SU-DHL-6 (cell line): Measurements from ENCODE around the gene SEPTIN2.
"Not testable (repeated sequence)": the region's sequence is repeated elsewhere in the genome, so short reads cannot be mapped to it uniquely, and the experiment has no call there.

Source experiments
- H2AFZ ChIP-seq: fragments of 200-600 bp; sonication (generic); 2 replicates; pipeline ENCODE4 v1.6.1; 2014; ENCODE audit warnings: low read depth, mild to moderate bottlenecking, moderate library complexity, mixed read lengths, antibody characterized with exemption, low read length; ENCODE audit not compliant: severe bottlenecking
- H3F3A ChIP-seq: fragments of 200-600 bp; shearing (Covaris generic); 2 replicates; pipeline ENCODE4 v1.6.0; 2016; ENCODE audit warnings: antibody characterized with exemption, mild to moderate bottlenecking; ENCODE audit not compliant: insufficient read depth
- H3K27ac ChIP-seq: fragments of 200-600 bp; sonication (generic); 2 replicates; pipeline ENCODE4 v1.5.1; 2016; ENCODE audit warnings: low read depth, mild to moderate bottlenecking, low read length, moderate library complexity, mixed read lengths
- H3K27me3 ChIP-seq: fragments of 200-600 bp; sonication (generic), shearing (Covaris generic); 2 replicates; pipeline ENCODE4 v1.6.0; 2014; ENCODE audit warnings: mild to moderate bottlenecking, low read length
- H3K36me3 ChIP-seq: fragments of 200-600 bp; sonication (generic); 2 replicates; pipeline ENCODE4 v1.6.1; 2014; ENCODE audit warnings: mild to moderate bottlenecking, low read length, mixed read lengths
- H3K4me2 ChIP-seq: fragments of 300-600, 200-600 bp; shearing (Covaris generic), sonication (generic); 2 replicates; pipeline ENCODE4 v1.6.0; 2014; ENCODE audit warnings: low read length, low read depth, mild to moderate bottlenecking; ENCODE audit not compliant: poor library complexity, severe bottlenecking
- H3K4me3 ChIP-seq: fragments of 200-600 bp; sonication (generic); 2 replicates; pipeline ENCODE4 v1.5.1; 2014; ENCODE audit warnings: antibody characterized with exemption, low read length, mild to moderate bottlenecking, mixed read lengths; ENCODE audit not compliant: insufficient read depth, poor library complexity, severe bottlenecking
- H3K79me2 ChIP-seq: fragments of 200-600 bp; sonication (generic); 2 replicates; pipeline ENCODE4 v1.6.1; 2014; ENCODE audit warnings: mild to moderate bottlenecking, low read length, moderate library complexity; ENCODE audit not compliant: insufficient read depth
- H3K9ac ChIP-seq: fragments of 200-600 bp; sonication (generic); 2 replicates; pipeline ENCODE4 v1.7.0; 2014; ENCODE audit warnings: mild to moderate bottlenecking, low read length
- H3K9me2 ChIP-seq: fragments of 200-600 bp; sonication (generic); replicated peaks from 2 replicates; pipeline ENCODE4 v1.6.1; 2014; ENCODE audit warnings: low read length; ENCODE audit not compliant: insufficient read depth
- H3K9me3 ChIP-seq: fragments of 200-600 bp; sonication (generic); 2 replicates; pipeline ENCODE4 v1.6.1; 2014; ENCODE audit warnings: low read length, mixed read lengths; ENCODE audit not compliant: insufficient read depth
- H4K20me1 ChIP-seq: fragments of 200-600 bp; sonication (generic); 2 replicates; pipeline ENCODE4 v1.6.1; 2014; ENCODE audit warnings: low read depth, mild to moderate bottlenecking, antibody characterized with exemption, low read length, moderate library complexity, mixed read lengths
- EZH2phosphoT487 ChIP-seq: fragments of 200-600 bp; sonication (generic), shearing (Covaris generic); conservative IDR thresholded peaks from 2 replicates; pipeline ENCODE4 v1.6.1; 2018; ENCODE audit warnings: mild to moderate bottlenecking, antibody characterized with exemption, low read length, moderate library complexity, mixed read lengths
- TF ChIP-seq, protein P1 (sequence below): fragments of 200-600 bp; sonication (generic); IDR thresholded peaks from one replicate; pipeline ENCODE4 v1.5.1; 2017; ENCODE audit warnings: antibody characterized with exemption, mild to moderate bottlenecking, low read length, moderate library complexity; ENCODE audit not compliant: insufficient read depth, poor library complexity, severe bottlenecking

The SEPTIN2 gene

DNA sequence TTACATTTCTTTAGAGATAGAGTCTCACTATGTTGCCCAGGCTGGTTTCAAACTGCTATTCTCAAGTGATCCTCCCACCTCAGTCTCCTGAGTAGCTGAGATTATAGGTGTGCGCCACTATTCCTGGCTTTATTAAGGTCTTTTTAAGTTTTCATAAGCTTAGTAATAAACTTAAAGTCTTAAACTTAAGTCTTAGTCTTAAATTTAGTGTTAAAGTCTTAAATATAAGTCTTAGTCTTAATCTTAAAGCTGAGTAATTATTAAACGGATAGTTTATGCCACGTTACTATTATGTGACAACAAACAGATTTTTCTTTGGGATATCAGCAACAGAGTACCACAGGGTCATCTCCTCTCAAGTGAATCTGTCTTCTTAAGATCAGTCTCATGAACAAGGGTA lies 52.9 kb downstream of the SEPTIN2 start:
- Histone ChIP-seq H3K9me2 (no peaks in the 10 kb centered on the region), H3K79me2 (no peaks in the 10 kb centered on the region), H3K4me2 (no peak overlapping the region), H3K36me3 (no peaks in the 10 kb centered on the region), H3K9me3 (no peaks in the 10 kb centered on the region), H3F3A (no peaks in the 10 kb centered on the region), H3K9ac (no peak overlapping the region), H3K4me3 (no peak overlapping the region), H2AFZ (no peak overlapping the region), H4K20me1 (no peaks in the 10 kb centered on the region), H3K27me3 (no peaks in the 10 kb centered on the region), H3K27ac (no peak overlapping the region)
- TF ChIP-seq EZH2phosphoT487, result no peak
- TF ChIP-seq, protein P1, sequence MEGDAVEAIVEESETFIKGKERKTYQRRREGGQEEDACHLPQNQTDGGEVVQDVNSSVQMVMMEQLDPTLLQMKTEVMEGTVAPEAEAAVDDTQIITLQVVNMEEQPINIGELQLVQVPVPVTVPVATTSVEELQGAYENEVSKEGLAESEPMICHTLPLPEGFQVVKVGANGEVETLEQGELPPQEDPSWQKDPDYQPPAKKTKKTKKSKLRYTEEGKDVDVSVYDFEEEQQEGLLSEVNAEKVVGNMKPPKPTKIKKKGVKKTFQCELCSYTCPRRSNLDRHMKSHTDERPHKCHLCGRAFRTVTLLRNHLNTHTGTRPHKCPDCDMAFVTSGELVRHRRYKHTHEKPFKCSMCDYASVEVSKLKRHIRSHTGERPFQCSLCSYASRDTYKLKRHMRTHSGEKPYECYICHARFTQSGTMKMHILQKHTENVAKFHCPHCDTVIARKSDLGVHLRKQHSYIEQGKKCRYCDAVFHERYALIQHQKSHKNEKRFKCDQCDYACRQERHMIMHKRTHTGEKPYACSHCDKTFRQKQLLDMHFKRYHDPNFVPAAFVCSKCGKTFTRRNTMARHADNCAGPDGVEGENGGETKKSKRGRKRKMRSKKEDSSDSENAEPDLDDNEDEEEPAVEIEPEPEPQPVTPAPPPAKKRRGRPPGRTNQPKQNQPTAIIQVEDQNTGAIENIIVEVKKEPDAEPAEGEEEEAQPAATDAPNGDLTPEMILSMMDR, result no peak

DNA sequence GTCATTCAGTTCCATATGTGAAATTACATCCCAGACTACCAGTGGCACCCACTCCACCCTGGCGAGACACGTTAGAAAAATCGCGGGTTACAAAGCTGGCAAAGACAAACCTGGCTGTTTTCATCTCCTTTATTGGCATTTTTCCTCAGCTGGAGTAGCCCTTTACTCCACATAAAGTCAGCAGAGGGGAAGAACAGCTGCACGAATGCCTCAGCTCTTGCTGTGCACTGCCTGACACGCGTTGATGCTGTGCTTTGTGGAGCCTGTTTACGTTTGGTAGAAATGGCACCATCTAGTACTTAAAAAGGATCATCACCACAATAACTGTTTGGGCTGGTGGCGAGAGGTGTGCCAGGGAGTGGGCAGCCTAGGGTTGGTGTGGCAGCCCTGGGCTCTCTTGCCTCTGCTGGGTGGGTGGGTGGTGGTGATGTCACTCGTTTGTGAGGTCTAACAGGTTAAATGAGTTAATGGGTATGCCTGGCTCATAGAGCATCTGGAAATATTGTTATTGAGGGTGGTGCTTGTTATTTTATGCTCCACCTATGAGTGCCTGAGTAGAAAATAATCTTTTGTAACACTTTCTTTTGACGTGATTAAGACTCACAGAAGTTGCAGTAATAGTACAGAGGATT lies 56.8 kb downstream of the SEPTIN2 start:
- H3K4me3 ChIP-seq, result no peak overlapping the region
- TF ChIP-seq EZH2phosphoT487, result no peak
- TF ChIP-seq, protein P1, result no peak
- H3K9ac ChIP-seq, result no peak overlapping the region
- H3K79me2 ChIP-seq, result no peaks in the 10 kb centered on the region
- no peaks in the 10 kb centered on the region for H3K36me3 ChIP-seq
- H3K4me2 ChIP-seq, result no peak overlapping the region
- H3K27me3 ChIP-seq, result no peaks in the 10 kb centered on the region
- H2AFZ ChIP-seq, result no peak overlapping the region
- H3K9me2 ChIP-seq, result no peaks in the 10 kb centered on the region
- no peak overlapping the region for H3K27ac ChIP-seq
- no peaks in the 10 kb centered on the region for H3F3A ChIP-seq
- no peaks in the 10 kb centered on the region for H3K9me3 ChIP-seq
- no peaks in the 10 kb centered on the region for H4K20me1 ChIP-seq

DNA sequence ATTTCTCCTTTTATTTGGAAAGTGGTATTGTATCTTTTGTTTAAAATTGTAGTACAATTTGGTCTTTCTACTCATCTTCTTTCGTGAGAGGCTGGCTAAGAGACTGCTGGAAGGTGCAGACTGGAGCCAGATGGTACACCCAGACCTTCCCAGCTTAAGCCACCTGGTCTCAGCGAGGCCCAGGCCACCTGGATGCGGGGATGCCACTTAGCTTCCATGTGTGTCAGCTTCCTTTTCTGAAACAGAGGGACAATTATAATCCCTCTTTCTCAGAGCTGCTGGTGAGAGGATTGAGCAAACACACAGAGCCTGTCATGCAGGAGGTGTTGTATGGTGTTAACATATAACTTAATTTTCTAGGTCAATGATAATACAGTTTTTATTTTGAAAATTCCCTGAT lies 57.7 kb downstream of the SEPTIN2 start:
- no peak overlapping the region for H3K4me3 ChIP-seq
- no peak overlapping the region for H3K4me2 ChIP-seq
- H2AFZ ChIP-seq, result no peak overlapping the region
- no peaks in the 10 kb centered on the region for H3K27me3 ChIP-seq
- H3K79me2 ChIP-seq, result no peaks in the 10 kb centered on the region
- no peak overlapping the region for H3K27ac ChIP-seq
- H4K20me1 ChIP-seq, result no peaks in the 10 kb centered on the region
- H3K9me3 ChIP-seq, result no peaks in the 10 kb centered on the region
- H3K36me3 ChIP-seq, result no peaks in the 10 kb centered on the region
- H3F3A ChIP-seq, result no peaks in the 10 kb centered on the region
- no peaks in the 10 kb centered on the region for H3K9me2 ChIP-seq
- H3K9ac ChIP-seq, result no peak overlapping the region
- no peak for TF ChIP-seq EZH2phosphoT487
- TF ChIP-seq, protein P1, result no peak

DNA sequence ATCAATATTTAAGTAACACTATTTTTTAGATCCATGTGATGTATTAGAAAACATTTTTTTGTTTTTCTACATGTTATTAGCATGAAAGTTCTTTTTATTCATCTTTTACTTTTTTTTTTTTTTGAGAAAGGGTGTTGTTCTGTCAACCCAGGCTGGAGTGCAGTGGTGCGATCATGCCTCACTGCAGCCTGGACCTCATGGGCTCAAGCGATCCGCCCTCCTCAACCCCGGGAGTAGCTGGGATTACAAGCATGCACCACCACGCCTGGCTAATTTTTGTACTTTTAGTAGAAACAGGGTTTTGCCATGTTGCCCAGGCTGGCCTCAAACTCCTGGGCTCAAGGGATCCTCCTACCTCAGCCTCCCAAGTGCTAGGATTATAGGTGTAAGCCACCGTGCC lies 58.2 kb downstream of the SEPTIN2 start:
- H3K4me2 ChIP-seq, H3K9me3 ChIP-seq, H3K36me3 ChIP-seq, H3F3A ChIP-seq, H3K27me3 ChIP-seq, H3K9me2 ChIP-seq, H3K9ac ChIP-seq, H3K4me3 ChIP-seq, H3K27ac ChIP-seq, H3K79me2 ChIP-seq, H2AFZ ChIP-seq, H4K20me1 ChIP-seq: not testable (repeated sequence)
